Putamen (tissue), 1 donor: Measurements from ENCODE around the gene WNT4.

Experiments
- DNase-seq: peaks from one replicate; pipeline ENCODE4 v3.0.0-alpha.2; 2016; ENCODE audit warnings: low spot score

Gene WNT4

DNA sequence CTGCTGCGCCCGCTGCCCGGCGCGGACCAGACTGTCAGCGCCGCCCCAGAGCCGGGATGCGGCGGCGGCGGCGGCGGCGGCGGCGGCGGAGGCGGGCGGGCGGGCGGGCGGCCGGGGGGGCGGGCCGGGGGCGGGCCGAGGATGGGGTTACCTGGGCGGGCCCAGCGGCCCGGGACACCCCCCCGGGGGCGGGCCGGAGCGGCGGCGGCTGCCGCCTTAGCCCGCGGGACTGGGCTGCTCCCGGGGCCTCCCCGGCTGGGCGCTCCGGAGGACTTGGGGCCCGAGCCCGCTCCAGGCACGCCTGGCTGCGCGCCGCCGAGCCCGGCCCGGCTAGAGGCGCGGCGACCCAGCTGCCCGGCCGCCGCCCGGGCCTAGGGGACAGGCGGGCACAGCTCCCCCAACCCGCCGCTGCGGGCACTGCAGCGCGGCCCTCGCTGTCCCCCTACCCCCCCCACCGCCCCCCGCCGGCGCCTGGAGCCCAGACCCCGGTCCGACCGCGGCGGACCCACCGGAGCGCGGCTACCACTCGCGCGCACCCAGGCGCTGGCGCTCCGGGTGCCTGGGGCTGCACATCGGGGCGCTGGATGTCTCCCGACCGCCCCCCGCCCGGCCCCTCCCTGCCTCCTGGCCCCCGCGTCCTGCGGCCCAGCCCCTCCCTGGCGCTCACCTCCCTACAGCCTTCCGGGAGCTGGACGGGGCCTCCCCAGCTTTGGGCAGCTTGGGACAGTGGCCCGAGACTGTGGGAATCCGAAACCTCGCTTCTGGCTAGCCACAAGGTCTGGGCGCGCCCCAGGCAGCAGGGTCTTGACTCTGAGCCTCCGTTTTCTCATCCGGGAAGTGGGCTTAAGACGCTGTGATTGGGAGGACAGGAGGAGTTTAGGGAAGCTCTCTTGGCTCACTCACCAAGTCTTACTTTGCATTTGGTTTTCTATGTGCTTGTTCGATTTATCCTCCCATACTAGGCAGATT, at the start of gene WNT4:
WNT4 (minus strand) TSS at position 33 of the 969 bp plus-strand sequence. CDS start 175 bp downstream, outside the sequence.
- DNase-seq = no peak

DNA sequence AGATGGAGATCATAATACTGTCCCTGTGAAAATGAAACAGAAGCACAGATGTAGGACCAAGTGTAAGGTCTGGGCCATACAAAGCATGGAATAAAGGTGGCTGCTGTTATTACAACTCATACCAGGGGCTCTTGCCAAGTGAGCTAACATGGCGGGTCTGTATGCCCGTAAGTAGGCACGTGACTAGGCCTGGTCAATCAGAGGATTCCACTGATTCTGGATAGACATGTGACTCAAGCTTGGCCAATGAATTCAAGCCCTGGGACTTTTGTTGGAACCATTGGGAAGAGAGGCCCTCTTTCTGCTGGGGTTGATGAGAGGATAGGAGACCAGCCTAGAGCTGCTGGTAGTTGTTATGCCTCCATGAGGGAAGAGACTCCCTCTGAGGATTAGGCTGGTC, 47.8 kb upstream of the WNT4 start:
- no peak for DNase-seq

DNA sequence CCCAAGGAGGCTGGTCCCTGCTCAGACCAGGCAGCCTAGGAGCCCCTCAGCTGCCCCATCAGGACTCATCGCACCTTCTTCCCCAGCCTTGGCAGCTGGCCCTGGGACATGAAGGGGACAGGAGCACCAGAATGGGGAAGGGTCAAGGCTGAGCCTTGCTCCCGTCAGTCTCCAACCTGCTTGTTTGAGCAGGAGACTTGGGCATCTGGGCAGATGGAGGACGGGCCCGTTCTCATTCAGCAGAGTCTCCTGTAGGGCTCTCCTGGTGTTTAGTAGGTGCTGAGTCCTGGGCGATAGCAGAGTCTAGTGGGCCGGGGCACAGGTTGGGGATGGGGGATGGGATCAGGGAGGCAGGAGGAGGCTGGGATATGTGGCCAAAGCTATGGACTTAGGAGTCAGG, 47.4 kb upstream of the WNT4 start:
- no peak for DNase-seq

DNA sequence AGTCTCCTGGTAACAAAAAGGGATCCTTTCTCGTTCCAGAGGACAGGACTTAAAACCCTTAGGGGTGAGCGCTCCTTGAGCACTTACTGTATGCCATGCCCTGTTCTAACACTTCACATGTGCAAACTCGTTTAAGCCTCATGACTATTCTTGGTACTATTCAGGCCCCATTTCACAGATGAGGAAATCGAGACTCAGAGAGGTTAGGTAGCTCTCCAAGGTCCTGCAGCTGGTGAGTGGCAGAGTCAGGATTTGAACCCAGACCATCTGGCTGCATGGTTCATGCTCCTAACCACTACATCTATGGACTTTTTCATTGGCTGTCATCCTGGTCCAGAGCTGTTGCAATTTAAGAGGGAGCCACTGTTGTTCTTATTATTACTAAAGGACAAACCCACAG, 46.7 kb upstream of the WNT4 start:
- DNase-seq = no peak

DNA sequence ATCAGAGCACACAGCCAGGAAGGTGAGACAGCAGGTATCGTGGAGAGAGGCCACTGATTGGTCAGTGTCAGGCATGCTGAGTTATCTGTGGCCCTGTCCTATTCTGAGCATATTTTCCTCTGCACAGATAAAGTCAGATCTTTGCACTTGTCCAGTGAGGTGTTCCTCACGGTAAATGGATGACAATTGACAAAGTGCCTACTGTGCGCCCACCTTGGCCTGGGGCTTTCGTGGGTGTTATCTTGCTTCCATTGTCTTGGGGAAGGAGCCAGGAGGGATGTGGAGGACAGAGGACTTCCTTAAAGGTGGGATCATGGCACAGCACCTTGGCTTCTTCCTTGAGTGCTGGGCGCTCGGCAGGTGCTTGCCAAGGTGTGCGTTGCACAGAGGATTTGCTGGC, 46.0 kb upstream of the WNT4 start:
- no peak for DNase-seq

DNA sequence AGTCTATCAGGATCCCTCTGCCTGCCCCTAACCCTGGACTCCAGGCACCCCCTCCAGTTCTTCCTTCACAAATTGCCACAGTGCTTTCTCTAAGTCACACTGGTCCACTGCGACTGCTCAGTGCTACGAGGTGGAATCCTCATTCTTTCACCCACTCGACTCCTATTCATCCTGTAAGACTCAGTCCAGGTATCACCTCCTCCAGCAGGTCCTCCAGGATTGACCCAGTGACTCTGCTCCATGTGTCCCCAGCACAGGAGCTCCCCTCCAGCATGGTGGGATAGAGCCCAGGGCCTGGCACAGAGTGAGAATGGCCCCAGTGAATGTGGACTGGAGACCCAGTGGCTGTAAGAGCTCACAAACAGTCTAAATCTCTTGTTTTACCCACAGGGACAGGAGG, 45.5 kb upstream of the WNT4 start:
- DNase-seq = no peak

DNA sequence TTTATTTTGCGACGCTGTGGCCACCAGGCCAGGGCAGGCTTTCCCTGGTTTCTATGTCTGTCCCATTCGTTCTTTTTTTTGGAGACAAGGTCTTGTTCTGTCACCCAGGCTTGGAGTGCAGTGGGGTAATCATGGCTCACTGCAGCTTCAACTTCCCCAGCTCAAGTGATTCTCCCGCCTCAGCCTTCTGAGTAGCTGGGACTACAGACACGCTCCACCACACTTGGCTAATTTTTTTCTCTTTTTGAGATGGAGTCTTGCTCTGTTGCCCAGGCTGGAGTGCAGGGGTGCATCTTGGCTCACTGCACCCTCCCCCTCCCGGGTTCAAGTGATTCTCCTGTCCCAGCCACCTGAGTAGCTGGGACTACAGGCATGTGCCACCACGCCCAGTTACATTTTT, 43.4 kb upstream of the WNT4 start:
- no peak for DNase-seq

DNA sequence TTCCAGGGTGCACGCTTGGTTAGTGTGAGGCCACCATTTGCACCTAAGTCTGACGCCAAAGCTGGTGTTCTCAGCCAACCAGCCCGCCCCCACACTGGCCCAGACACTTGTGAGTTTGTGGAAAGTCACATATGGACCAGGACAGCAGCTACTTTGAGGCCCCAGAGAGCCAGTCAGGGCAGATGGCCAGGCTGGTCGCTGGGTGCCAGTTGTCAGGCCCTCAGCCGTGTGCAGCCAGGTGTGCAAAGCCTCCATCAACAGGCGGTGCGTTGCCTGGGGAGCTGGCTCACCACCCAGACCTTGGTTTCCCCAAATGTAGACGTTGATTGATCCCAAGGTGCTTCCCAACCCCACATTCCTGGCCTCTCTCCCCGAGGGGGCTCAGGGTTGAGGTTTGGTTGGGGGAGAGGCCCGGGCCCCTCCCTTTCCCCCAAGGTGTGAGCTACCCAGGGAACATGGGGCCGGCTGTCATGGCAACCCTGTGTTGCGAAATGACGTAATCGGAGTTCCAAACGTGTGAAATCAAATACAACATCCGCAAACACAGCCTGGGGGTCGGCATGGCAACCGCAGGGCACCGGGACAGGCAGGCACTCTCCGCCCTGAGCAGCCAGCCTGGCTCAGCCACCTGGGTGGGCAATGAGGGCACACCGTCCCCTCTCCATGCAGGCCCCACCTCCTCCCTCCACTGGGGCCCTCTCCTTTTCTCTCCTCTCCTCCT, 42.2 kb upstream of the WNT4 start:
- no peak for DNase-seq

DNA sequence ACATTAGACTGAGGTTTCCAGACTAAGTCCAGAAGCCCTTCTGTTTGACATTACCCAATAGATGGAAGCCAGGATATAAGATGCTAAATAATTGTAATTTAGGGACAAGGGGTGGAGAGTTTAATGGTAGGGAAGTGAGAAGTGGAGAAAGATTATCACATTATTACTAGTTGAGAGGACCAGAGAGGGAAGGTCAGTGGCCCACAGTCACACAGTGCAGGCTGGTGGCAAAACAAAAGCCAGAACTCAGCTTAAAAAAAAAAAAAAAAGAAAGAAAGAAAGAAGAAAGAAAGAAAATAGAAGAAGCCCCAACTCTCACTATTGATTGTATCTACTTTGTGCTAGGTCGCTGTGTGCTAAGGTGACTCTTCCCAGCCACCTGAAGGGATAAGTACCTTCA, 41.6 kb upstream of the WNT4 start:
- no peak for DNase-seq

DNA sequence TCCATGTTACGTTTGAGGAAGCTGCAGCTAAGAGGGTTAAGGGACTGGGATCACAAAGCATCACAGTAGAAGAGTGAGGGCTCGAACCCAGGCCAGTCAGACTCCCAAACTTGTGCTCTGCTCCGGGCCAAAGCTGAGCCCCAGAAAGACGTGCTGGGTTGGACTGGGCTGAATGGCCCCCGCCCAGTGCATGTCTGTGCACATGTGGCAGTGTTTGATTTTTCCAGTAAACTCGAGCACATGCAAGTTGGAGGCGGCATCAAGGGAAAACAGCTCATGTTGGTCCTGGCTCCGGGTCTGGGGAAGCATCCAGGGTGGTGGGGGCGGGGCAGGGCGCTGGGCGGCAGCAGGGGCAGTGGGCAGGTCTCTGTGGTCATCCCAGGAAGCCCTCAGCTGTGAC, 39.8 kb upstream of the WNT4 start:
- no peak for DNase-seq

DNA sequence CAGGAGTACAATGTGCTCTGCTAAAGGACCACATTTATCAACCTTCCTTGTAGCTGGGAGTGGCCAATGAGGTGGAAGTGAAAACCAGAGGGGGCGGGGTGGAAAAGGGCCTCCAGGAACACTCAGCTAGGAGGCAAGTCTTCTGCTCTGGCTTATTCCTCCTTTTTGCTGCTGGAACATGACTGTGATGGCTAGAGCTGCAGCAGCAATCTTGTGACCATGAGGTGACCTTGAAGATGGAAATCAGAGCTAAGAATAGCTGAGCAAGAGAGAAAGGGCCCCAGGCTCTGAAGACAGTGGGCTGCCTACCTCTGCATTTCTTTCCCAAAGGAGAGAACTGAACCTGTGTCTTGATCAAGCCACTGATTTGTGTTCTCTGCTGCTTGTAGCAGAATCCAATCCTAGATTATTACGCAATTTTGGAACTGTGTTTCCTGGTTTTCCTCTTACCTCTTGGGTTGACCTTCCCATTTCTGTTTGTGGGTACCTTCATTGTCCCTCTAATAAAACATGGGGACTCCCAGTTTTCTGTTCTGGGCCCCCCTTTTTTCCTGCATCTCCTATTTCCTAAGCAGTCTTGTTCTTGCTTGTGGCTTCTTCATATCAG, 36.4 kb upstream of the WNT4 start:
- DNase-seq = no peak

DNA sequence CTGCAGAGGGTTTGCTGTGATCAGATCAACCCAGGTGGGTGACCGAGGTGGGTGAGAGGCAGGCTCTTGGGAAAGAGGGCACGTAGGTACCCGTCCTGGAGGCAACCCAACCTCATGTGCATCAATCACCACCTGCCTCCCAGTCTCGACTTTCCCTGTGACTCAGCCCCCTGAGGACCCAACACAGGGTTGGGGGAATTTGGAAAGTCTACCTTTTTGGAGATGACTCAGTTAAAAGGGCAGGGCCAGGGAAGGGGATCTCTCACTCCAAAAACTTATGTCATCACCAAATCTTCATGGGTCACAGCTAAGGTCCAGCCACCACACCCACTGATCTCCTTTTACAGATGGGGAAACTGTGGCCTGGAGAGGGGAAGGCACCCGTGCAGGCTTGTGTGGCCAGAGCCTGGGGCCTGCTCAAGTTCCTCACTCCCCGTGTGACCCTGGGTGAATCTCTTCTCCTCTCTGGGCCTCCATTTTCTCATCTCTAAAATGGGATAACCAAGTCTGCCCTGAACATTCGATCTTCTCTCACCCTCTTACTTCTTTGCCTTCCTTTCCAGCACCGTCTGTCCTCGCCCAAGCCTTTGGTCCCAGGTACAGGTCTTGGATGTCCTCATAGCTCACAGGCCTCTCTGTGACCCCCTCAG, 34.6 kb upstream of the WNT4 start:
- no peak for DNase-seq

DNA sequence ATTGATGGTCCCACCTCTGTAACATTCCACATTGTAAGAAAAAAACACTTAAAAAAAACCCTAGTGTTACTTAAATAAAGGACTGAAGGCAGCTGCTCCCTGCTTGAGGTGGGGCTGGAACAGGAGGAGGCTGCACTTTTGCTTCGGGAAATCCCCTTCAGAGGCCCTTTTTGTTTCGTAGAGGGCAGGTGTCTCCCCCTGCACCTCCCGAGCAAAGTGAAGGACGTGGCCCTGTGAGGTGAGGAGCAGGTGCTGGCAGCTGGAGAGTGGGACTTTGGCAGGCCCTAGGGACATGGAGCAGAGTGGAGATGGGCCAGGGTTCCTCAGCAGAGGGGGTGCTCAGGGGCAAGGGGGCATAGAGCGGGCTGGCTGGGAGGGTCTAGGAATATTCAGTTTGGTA, 33.4 kb upstream of the WNT4 start:
- DNase-seq = no peak

DNA sequence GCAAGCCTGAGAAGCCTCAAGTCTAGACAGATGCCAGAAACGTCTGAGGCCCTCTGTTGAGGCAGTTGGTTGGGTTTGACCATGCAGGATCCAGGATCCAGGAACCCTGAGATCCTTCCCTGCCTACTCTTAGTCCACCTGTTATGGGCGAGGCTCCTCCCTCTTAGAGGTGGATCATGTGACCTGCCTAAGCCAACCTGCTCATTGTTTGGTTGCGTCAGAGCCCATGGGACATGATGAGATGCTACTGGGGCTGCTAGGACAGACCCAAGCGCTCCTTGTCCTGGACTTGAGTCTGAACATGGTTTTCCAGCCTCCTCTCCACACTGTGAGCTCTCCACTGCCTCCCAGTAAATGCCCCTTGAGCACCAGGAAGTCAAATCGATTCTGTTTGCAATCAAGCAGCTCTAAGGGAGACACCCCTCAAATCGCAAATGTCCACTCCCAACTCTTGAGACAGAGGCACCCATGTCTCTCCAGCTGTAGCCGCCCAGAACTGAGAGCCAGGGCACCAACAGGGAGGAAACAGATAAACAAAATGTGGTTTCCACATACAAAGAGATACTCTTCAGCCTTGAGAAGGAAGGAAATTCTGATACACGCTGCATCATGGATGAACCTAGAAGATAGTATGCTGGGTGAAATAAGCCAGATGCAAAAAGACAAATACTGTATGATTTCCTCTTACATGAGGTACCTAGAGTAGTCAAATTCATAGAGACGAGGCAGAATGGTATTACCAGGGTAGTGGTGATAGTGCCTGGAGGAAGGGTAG, 31.7 kb upstream of the WNT4 start:
- no peak for DNase-seq

DNA sequence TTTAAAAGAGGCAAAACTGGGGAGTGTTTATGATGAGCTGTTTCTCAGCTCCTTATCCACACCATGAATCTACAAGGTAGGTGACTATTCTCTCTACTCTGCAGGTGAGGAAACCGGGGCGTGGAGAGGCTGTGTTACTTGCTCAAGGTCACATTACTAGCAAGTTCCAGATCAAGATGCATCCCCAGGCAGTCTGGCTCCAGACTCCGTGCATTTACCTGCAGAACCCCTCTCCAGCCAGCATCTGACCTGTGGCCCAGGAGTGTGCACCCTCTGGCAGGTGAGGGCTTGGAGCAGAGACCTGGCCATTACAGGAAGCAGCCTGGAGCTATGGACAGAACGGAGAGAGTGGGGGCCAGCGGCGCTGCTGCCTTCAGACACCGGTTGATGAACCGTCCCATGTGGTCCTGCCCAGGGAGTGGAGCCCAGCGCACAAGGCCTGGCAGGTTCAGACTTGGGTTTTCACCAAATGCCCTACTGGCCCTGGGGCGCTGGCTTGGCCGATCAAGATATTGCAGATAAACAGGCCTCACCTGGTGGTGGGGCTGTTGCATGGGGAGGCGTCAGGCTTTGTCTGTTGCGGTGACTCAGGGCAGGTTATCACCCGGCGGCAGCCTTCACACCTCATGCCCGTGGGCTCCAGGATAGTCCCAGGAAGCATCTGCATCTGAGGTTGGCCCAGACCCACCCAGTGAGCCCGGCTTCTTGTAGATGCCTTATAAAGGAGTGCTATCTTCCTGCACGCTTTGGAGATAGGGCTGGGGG, 29.2 kb upstream of the WNT4 start:
- no peak for DNase-seq

DNA sequence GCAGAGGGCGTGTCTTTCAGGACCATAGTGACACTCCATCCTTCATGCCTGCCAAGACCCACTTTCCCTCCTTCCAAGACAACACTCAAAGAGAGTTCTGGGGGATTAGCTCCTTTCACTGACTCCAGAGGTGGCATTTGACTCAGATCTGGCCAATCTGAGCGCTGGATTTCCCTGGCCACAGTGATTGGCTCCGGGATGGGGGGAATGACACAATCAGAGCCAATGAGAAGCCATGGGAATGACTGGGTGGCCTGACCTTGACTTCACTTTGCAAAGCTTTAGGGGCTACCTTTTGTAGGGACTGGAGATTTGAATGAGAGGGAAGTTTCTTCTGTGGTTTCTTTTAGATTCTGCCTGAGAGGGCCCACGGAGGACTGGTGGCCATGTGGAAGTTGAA, 26.9 kb upstream of the WNT4 start:
- no peak for DNase-seq

DNA sequence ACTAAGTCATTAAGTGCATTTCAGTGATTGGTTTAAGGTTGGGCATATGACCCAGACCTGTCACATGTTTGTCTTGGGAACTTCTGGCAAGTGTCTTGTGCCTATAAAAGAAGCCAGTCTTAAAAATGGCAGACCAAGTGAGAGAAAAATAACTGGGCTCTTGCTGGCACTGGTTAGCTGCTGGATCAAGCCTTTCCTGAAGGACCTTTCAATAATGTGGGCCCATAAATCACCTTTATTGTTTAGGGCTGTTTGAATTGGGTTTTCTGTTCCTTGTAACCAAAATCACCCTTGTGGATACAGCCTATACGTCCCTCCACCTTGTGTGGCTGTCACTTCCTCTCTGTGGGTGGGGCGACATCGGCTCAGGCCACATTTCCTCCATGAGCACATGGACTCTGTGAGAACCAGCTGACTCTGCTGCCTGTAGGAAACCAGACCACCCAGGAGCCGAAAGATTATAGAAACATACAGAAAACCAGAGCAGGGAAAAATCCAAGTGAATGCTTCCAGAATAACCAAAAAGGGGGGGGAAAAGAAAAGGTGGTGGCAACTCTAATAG, 25.6 kb upstream of the WNT4 start:
- no peak for DNase-seq

DNA sequence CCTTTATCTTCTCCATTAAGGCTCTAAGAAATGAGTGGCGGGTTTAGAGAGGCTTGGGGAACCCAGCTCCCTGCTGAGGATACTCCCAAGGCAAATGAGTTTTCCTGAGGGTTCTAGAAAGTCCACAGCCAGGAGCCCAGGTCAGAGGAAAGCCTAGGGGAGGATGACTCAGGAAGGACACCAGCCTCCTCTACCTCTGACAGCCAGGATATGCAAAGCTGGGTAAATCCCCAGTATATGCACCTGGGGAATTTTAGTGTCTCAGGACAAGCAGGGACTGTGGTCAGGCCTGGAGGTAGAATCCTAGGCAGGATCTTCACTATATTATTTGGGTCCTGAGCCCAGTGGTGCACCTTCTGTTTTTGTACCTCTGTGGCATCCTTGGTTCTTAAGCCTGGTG, 23.5 kb upstream of the WNT4 start:
- DNase-seq = no peak

DNA sequence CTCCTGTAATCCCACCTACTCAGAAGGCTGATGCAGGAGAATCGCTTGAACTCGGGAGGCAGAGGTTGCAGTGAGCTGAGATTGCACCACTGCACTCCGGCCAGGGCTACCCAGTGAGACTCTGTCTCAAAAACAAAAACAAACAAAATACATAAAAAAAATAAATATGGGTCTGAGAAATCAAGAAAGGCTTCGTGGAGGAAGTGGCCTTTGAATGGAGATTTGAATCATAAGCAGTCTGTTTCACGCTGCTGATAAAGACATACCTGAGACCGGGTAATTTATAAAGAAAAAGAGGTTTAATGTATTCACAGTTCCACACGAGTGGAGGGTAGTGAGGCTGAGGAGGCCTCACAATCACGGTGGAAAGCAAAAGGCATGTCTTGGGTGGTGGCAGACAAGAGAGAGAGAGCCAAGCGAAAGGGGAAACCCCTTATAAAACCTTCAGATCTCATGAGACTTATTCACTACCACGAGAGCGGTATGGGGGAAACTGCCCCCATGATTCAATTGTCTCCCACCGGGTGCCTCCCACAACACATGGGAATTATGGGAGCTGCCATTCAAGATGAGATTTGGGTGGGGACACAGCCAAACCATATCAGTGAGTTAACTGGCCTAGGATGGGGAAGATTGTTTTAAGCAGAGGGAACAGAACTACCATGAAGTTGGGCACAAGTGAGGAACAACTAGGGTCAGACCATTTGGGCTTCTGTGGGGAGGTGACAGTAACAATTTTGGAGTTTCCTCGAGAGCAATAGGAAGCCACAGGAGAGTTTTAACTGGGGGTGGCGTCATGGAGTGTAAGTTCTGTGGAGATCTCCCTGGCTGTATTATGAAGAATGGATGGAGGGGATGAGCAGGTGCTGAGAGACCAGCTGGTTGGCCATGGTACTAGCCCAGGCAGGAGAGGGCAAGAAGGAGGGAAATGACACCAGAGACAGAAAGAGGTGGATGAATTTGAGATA, 22.2 kb upstream of the WNT4 start:
- no peak for DNase-seq
